H1 (cell line): ENCODE results near the gene CEP192. TPM values are rescaled to one million over a fixed set of nuclear protein-coding genes. Genes with fewer than 3 reads are reported as not detected.

ENCODE experiments used
- CTCF ChIA-PET: fragments of 300-600 bp; sonication (Branson Sonifier 250); formaldehyde crosslinking; loops from one replicate; lab custom pipeline; 2021; ENCODE audit not compliant: partially characterized antibody; lab: Charles Lee
- POLR2A ChIA-PET: fragments of 300-600 bp; sonication (Branson Sonifier 250); formaldehyde crosslinking; loops from one replicate; lab custom pipeline; 2021; ENCODE audit warnings: inconsistent platforms; ENCODE audit not compliant: partially characterized antibody; lab: Charles Lee
- DNase-seq, 2 experiments: peaks; one replicate each; pipeline versions ENCODE4 v3.0.0 to v3.0.0-alpha.2; 2010 to 2022; ENCODE audit warnings: low spot score in 2 of 2, low read depth in 1 of 2, mixed read lengths in 1 of 2
- FAIRE-seq: peaks from 2 replicates; lab custom pipeline; 2011; peaks lifted over from hg19 to GRCh38; lab: Jason Lieb, UNC
- H2AFZ ChIP-seq: 2 replicates; pipeline ENCODE4 v1.8.1; 2012; ENCODE audit warnings: low read length, inconsistent platforms
- H2AK5ac ChIP-seq: 2 replicates; pipeline ENCODE4 v1.6.1; 2013; ENCODE audit warnings: low read depth, low read length
- H2BK120ac ChIP-seq: replicated peaks from 2 replicates; pipeline ENCODE3; 2013; ENCODE audit warnings: low read depth, low read length, inconsistent platforms
- H2BK12ac ChIP-seq: 2 replicates; pipeline ENCODE4 v1.6.1; 2013; ENCODE audit warnings: low read depth, low read length
- H2BK15ac ChIP-seq: 2 replicates; pipeline ENCODE4 v1.6.1; 2013; ENCODE audit warnings: low read length
- H2BK20ac ChIP-seq: 2 replicates; pipeline ENCODE4 v1.6.1; 2013; ENCODE audit warnings: low read length
- H2BK5ac ChIP-seq: 2 replicates; pipeline ENCODE4 v1.6.1; 2013; ENCODE audit warnings: low read depth, low read length
- H3K14ac ChIP-seq: 2 replicates; pipeline ENCODE4 v1.6.1; 2013; ENCODE audit warnings: inconsistent platforms; ENCODE audit not compliant: insufficient read length
- H3K18ac ChIP-seq: 2 replicates; pipeline ENCODE4 v1.6.1; 2013; ENCODE audit warnings: low read length; ENCODE audit errors: extremely low read depth
- H3K23ac ChIP-seq: 2 replicates; pipeline ENCODE4 v1.6.1; 2013; ENCODE audit warnings: inconsistent platforms; ENCODE audit not compliant: insufficient read length
- H3K23me2 ChIP-seq: 2 replicates; pipeline ENCODE4 v1.6.1; 2013; ENCODE audit warnings: low read depth, low read length
- H3K27ac ChIP-seq: 2 replicates; pipeline ENCODE4 v1.6.1; 2011; ENCODE audit warnings: low read depth, low read length, inconsistent platforms
- H3K27me3 ChIP-seq, 4 experiments: replicated peaks in 1 of 4; 1 replicate in 1 of 4; 2 replicates in 3 of 4; pipeline versions ENCODE4 v1.6.1 to v1.8.1; 2011 to 2013; ENCODE audit warnings: low read length in 3 of 4, mild to moderate bottlenecking in 3 of 4, inconsistent platforms in 2 of 4, mixed read lengths in 2 of 4, moderate library complexity in 1 of 4; ENCODE audit not compliant: control insufficient read depth in 3 of 4, insufficient read depth in 3 of 4; ENCODE audit errors: extremely low read depth in 1 of 4
- H3K36me3 ChIP-seq, 4 experiments: 2 replicates each; pipeline versions ENCODE4 v1.6.1 to v1.8.1; 2011 to 2013; ENCODE audit warnings: mild to moderate bottlenecking in 4 of 4, low read length in 3 of 4, moderate library complexity in 2 of 4, control low read depth in 1 of 4, inconsistent platforms in 1 of 4; ENCODE audit not compliant: insufficient read depth in 4 of 4, control insufficient read depth in 2 of 4
- H3K4ac ChIP-seq: replicated peaks from 2 replicates; pipeline ENCODE3; 2013; ENCODE audit warnings: low read length, low read depth, mixed read lengths, inconsistent platforms; ENCODE audit not compliant: insufficient read length
- H3K4me1 ChIP-seq, 4 experiments: replicated peaks in 1 of 4; 1 replicate in 1 of 4; 2 replicates in 3 of 4; pipeline versions ENCODE4 v1.6.1 to v1.8.1; 2011 to 2013; ENCODE audit warnings: low read length in 3 of 4, inconsistent platforms in 2 of 4, mixed read lengths in 1 of 4; ENCODE audit not compliant: insufficient read depth in 4 of 4, control insufficient read depth in 3 of 4
- H3K4me2 ChIP-seq, 2 experiments: 2 replicates each; pipeline versions ENCODE4 v1.6.1 to v1.8.1; 2011 to 2013; ENCODE audit warnings: low read depth in 2 of 2, low read length in 2 of 2, control low read depth in 1 of 2, inconsistent platforms in 1 of 2, mild to moderate bottlenecking in 1 of 2; ENCODE audit not compliant: insufficient read depth in 1 of 2
- H3K4me3 ChIP-seq, 4 experiments: fragments of 200-600, 300-600 bp in 1 of 4; sonication (generic), shearing (Covaris generic), sonication (Bioruptor Twin) in 1 of 4; 2 replicates each; pipeline versions ENCODE4 v1.5.1 to v1.8.1; 2011 to 2016; ENCODE audit warnings: low read length in 4 of 4, low read depth in 3 of 4, control low read depth in 2 of 4, inconsistent platforms in 2 of 4, mild to moderate bottlenecking in 2 of 4, mixed read lengths in 1 of 4, moderate library complexity in 1 of 4; ENCODE audit not compliant: insufficient read depth in 2 of 4; ENCODE audit errors: extremely low read depth in 1 of 4
- H3K56ac ChIP-seq: replicated peaks from 2 replicates; pipeline ENCODE3; 2013; ENCODE audit warnings: low read depth, mild to moderate bottlenecking, mixed read lengths, low read length, inconsistent platforms; ENCODE audit not compliant: insufficient read length
- H3K79me1 ChIP-seq: 2 replicates; pipeline ENCODE4 v1.6.1; 2013; ENCODE audit warnings: low read depth, low read length, control low read depth
- H3K79me2 ChIP-seq, 2 experiments: 2 replicates each; pipeline versions ENCODE4 v1.6.1 to v1.8.1; 2012 to 2013; ENCODE audit warnings: low read length in 2 of 2, mild to moderate bottlenecking in 2 of 2, inconsistent platforms in 1 of 2; ENCODE audit not compliant: insufficient read depth in 2 of 2, control insufficient read depth in 1 of 2
- H3K9ac ChIP-seq, 4 experiments: replicated peaks in 1 of 4; 1 replicate in 1 of 4; 2 replicates in 3 of 4; pipeline versions ENCODE4 v1.6.1 to v1.8.1; 2011 to 2013; ENCODE audit warnings: low read depth in 3 of 4, low read length in 3 of 4, control low read depth in 2 of 4, mild to moderate bottlenecking in 2 of 4, moderate library complexity in 2 of 4, inconsistent platforms in 1 of 4; ENCODE audit errors: extremely low read depth in 1 of 4
- H3K9me3 ChIP-seq, 2 experiments: 2 replicates each; pipeline versions ENCODE4 v1.6.1 to v1.8.1; 2012 to 2013; ENCODE audit warnings: mild to moderate bottlenecking in 2 of 2, moderate library complexity in 2 of 2, control low read depth in 1 of 2, inconsistent platforms in 1 of 2, low read depth in 1 of 2, low read length in 1 of 2, mixed read lengths in 1 of 2; ENCODE audit not compliant: insufficient read depth in 2 of 2
- H4K20me1 ChIP-seq, 2 experiments: replicated peaks in 1 of 2; 2 replicates each; pipeline versions ENCODE3 to v1.8.1; 2011 to 2013; ENCODE audit warnings: inconsistent platforms in 2 of 2, low read length in 2 of 2, mild to moderate bottlenecking in 1 of 2; ENCODE audit not compliant: insufficient read depth in 2 of 2, control insufficient read depth in 1 of 2
- H4K5ac ChIP-seq: 2 replicates; pipeline ENCODE4 v1.6.1; 2013; ENCODE audit warnings: low read length, low read depth, mixed read lengths, inconsistent platforms; ENCODE audit not compliant: insufficient read length
- H4K8ac ChIP-seq: 2 replicates; pipeline ENCODE4 v1.8.0; 2013; ENCODE audit warnings: mild to moderate bottlenecking, moderate library complexity, low read length, inconsistent platforms; ENCODE audit not compliant: insufficient read depth; ENCODE audit errors: extremely low read depth
- H4K91ac ChIP-seq: replicated peaks from 2 replicates; pipeline ENCODE3; 2013; ENCODE audit warnings: low read length, mixed read lengths, inconsistent platforms; ENCODE audit not compliant: insufficient read length
- CBX5 ChIP-seq: fragments of 300-800, 300-1000 bp; sonication (generic); IDR thresholded peaks from 2 replicates; pipeline ENCODE4 v1.7.1; 2016; ENCODE audit warnings: antibody characterized with exemption, low read length, low read depth
- FOSL1 ChIP-seq: IDR thresholded peaks from 2 replicates; pipeline ENCODE4 v1.6.1; 2011; ENCODE audit warnings: mild to moderate bottlenecking, low read depth, low read length, moderate library complexity; ENCODE audit not compliant: insufficient read depth
- NRF1 ChIP-seq: IDR thresholded peaks from 2 replicates; pipeline ENCODE4 v1.6.1; 2011; ENCODE audit warnings: mild to moderate bottlenecking, low read depth, low read length, improper control_type of control experiment
- PHF8 ChIP-seq: fragments of 200-600 bp; sonication (generic); conservative IDR thresholded peaks from 2 replicates; pipeline ENCODE4 v1.7.1; 2012; ENCODE audit warnings: low read depth, mild to moderate bottlenecking, inconsistent platforms, low read length, moderate library complexity
- SRF ChIP-seq: IDR thresholded peaks from 2 replicates; pipeline ENCODE4 v1.6.1; 2011; ENCODE audit warnings: mild to moderate bottlenecking, low read depth, low read length, moderate library complexity
- SUZ12 ChIP-seq: fragments of 200-600 bp; sonication (generic); IDR thresholded peaks from 2 replicates; pipeline ENCODE4 v1.6.1; 2012; ENCODE audit warnings: mild to moderate bottlenecking, inconsistent platforms, low read length, moderate library complexity, mixed read lengths
- YY1 ChIP-seq: IDR thresholded peaks from 2 replicates; pipeline ENCODE4 v1.6.1; 2011; ENCODE audit warnings: low read depth, mild to moderate bottlenecking, low read length
- ZNF274 ChIP-seq: IDR thresholded peaks from 2 replicates; pipeline ENCODE4 v1.7.0; 2012; ENCODE audit warnings: low read length, borderline replicate concordance; ENCODE audit errors: extremely low read depth
- WGBS, 2 experiments: shearing (Covaris generic) in 1 of 2; methylation state at CpG; one replicate each; pipeline versions ENCODE4 v1.1.6 to v1.1.7; 2013 to 2015; ENCODE audit warnings: low lambda C conversion rate in 2 of 2, mixed read lengths in 2 of 2, inconsistent platforms in 1 of 2, low coverage in 1 of 2, missing lambda C conversion rate in 1 of 2; ENCODE audit not compliant: insufficient replicate concordance in 2 of 2, insufficient coverage in 1 of 2, insufficient read length in 1 of 2; ENCODE audit errors: extremely low coverage in 1 of 2, missing lambda C conversion rate in 1 of 2; 5-methylcytosine and 5-hydroxymethylcytosine counted together
- polyA plus RNA-seq, 7 experiments: library from polyadenylated mRNA; depleted of rRNA in 3 of 7; stranded (reverse) in 5 of 7; unstranded in 2 of 7; fragments of >200 nt in 5 of 7; fragments of 200-250 nt in 2 of 7; gene quantifications; 1 replicate in 5 of 7; 2 replicates in 1 of 7; 4 replicates in 1 of 7; pipeline versions ENCODE4 v1.2.1 to v1.2.3, GENCODE V29; 2011 to 2013; ENCODE audit warnings: missing spikeins in 2 of 7, mixed read lengths in 2 of 7
- total RNA-seq: library from RNA; stranded (reverse); fragmentation: NEBNext Ultra II Directional; extraction: Animal tissue kit (Norgen Biotek cat#: 25700); gene quantifications from 2 replicates; pipeline ENCODE4 v1.2.1, GENCODE V29; 2021
- TF ChIP-seq, protein P1 (sequence below): IDR thresholded peaks from 2 replicates; pipeline ENCODE4 v1.6.1; 2012; ENCODE audit warnings: inconsistent platforms
- TF ChIP-seq, protein P2 (sequence below), 3 experiments: IDR thresholded peaks; 1 replicate in 2 of 3; 2 replicates in 1 of 3; pipeline versions ENCODE4 v1.5.1 to v1.6.1; 2011; ENCODE audit warnings: low read length in 3 of 3, mild to moderate bottlenecking in 3 of 3, inconsistent platforms in 2 of 3, low read depth in 1 of 3, moderate library complexity in 1 of 3; ENCODE audit not compliant: insufficient read depth in 1 of 3; ENCODE audit errors: control extremely low read depth in 1 of 3

CEP192 gene
- total and polyA plus RNA-seq, 2 of the 8 experiments (the other 6 are each of a cell fraction or from before 2014, with no cell fraction given): 13.4 to 23.1 TPM

DNA sequence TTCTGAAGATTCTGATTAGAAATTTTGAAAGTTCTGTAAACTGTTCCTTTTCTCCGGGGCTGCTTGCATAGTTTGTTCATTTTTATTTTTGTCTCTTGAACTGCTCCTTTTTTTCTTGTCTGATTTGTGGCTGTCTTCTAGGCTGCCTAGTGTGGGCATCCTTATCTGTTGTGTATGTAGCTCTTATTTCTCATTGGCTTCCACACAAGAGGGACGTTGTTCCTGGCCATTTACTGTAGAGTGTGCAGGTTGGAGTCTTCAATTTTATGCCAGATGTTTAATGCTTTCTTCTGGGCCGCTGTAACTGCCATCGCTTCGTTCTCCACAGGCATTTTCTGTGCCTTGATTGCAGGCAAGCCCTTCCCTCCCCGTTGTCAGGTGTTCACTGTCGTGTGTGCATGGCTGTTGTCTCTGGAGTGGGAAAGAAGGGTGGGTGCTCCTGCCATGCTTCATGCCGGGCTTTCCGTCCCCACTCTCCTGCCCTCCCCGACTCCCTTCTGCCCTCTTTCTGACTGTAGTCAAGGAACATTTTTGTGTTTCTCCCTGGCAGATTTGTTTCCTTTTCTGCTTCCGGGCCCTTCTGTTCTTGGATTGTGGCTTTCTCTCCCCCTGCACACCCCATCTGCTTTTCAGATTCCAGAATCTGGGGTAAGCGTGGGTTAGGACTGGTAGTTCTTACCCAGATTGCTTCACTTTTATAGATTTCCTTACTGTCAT, 15.5 kb downstream of the CEP192 start:
- H4K20me1 ChIP-seq: peaks cover 4 to 7% of the 10 kb centered on the region in 2 experiments
- 0 out of 2 replicates have a peak, but pooled peaks cover 1% of the 10 kb centered on the region for H3K23me2 ChIP-seq
- H3K4me2 ChIP-seq: no peak overlapping the region
- no peak overlapping the region for H3K18ac ChIP-seq
- no peak overlapping the region for H2BK5ac ChIP-seq
- 90% methylated on average over 12 of the region's 12 CpGs; no CpG with 5 or more reads in 1 of the 2 experiments for WGBS, 2 experiments
- ChIA-PET CTCF (interaction anchor here (0.7 kb wide), 1 partner anchor 113 kb away, joined by 3 read pairs; no protein-coding TSS in a partner anchor), POLR2A (no interaction called here)
- H3K56ac ChIP-seq: no peak overlapping the region
- peaks cover 10% of the 10 kb centered on the region for H3K79me1 ChIP-seq
- no peak overlapping the region for H4K5ac ChIP-seq
- no peak overlapping the region for H3K9ac ChIP-seq
- no peak for FAIRE-seq
- no peak overlapping the region for H2BK20ac ChIP-seq
- H3K27ac ChIP-seq: no peak overlapping the region
- no peak overlapping the region for H2AFZ ChIP-seq
- H3K4me1 ChIP-seq: no peaks in the 10 kb centered on the region
- H3K4me3 ChIP-seq: no peak overlapping the region
- H2BK12ac ChIP-seq: no peak overlapping the region
- H3K14ac ChIP-seq: no peak overlapping the region
- no peak for DNase-seq
- no peak overlapping the region for H2AK5ac ChIP-seq
- no peak overlapping the region for H3K4ac ChIP-seq
- H3K36me3 ChIP-seq: peaks cover 0 to 17% (median 11%) of the 10 kb centered on the region in 4 experiments; a peak in 4 of 8 replicates
- H4K91ac ChIP-seq: no peak overlapping the region
- H2BK15ac ChIP-seq: no peak overlapping the region
- no peak overlapping the region for H4K8ac ChIP-seq
- H3K9me3 ChIP-seq: no peaks in the 10 kb centered on the region
- no peak overlapping the region for H2BK120ac ChIP-seq
- H3K79me2 ChIP-seq: peaks cover 0 to 5% of the 10 kb centered on the region in 2 experiments; a peak in 1 of 4 replicates
- H3K23ac ChIP-seq: no peak overlapping the region
- H3K27me3 ChIP-seq: no peaks in the 10 kb centered on the region
- no peak for TF ChIP-seq SUZ12
- TF ChIP-seq SRF: no peak
- no peak for TF ChIP-seq PHF8
- TF ChIP-seq NRF1: no peak
- TF ChIP-seq CBX5: no peak
- no peak for TF ChIP-seq FOSL1
- TF ChIP-seq ZNF274: no peak
- TF ChIP-seq, protein P1, sequence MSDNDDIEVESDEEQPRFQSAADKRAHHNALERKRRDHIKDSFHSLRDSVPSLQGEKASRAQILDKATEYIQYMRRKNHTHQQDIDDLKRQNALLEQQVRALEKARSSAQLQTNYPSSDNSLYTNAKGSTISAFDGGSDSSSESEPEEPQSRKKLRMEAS: no peak
- no peak for TF ChIP-seq YY1
- TF ChIP-seq, protein P2, sequence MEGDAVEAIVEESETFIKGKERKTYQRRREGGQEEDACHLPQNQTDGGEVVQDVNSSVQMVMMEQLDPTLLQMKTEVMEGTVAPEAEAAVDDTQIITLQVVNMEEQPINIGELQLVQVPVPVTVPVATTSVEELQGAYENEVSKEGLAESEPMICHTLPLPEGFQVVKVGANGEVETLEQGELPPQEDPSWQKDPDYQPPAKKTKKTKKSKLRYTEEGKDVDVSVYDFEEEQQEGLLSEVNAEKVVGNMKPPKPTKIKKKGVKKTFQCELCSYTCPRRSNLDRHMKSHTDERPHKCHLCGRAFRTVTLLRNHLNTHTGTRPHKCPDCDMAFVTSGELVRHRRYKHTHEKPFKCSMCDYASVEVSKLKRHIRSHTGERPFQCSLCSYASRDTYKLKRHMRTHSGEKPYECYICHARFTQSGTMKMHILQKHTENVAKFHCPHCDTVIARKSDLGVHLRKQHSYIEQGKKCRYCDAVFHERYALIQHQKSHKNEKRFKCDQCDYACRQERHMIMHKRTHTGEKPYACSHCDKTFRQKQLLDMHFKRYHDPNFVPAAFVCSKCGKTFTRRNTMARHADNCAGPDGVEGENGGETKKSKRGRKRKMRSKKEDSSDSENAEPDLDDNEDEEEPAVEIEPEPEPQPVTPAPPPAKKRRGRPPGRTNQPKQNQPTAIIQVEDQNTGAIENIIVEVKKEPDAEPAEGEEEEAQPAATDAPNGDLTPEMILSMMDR (IDR thresholded peaks at IDR 0.05; ENCODE audit: control extremely low read depth in 1 of 3, insufficient read depth in 1 of 3, low read depth in 1 of 3, low read length in 3 of 3): no peak
